Smooth muscle cell (in vitro differentiated cells): ENCODE results near the gene FIZ1. TPM values are rescaled to one million over a fixed set of nuclear protein-coding genes. Genes with fewer than 3 reads are reported as not detected.

Source experiments
- DNase-seq: peaks from one replicate; lab custom pipeline; 2025; ENCODE audit not compliant: unreplicated experiment; lab: John Stamatoyannopoulos, UW
- H2AFZ ChIP-seq: fragments of 200-600 bp; sonication (generic); 2 replicates; pipeline ENCODE4 v1.6.0; 2016; ENCODE audit warnings: antibody characterized with exemption, low read depth, mild to moderate bottlenecking
- H3F3A ChIP-seq: fragments of 200-600 bp; sonication (generic); 2 replicates; pipeline ENCODE4 v1.6.0; 2017; ENCODE audit warnings: antibody characterized with exemption, low read depth
- H3K27ac ChIP-seq: fragments of 200-600 bp; sonication (generic); 2 replicates; pipeline ENCODE4 v1.5.1; 2016; ENCODE audit warnings: low read depth, mild to moderate bottlenecking
- H3K27me3 ChIP-seq: fragments of 200-600 bp; sonication (generic); 2 replicates; pipeline ENCODE4 v1.6.1; 2016; ENCODE audit warnings: low read depth, mild to moderate bottlenecking
- H3K36me3 ChIP-seq: fragments of 200-600 bp; sonication (generic); 2 replicates; pipeline ENCODE4 v1.5.1; 2016; ENCODE audit warnings: low read depth
- H3K4me1 ChIP-seq: fragments of 200-600 bp; sonication (generic); 2 replicates; pipeline ENCODE4 v1.5.1; 2016; ENCODE audit warnings: low read depth
- H3K4me2 ChIP-seq: fragments of 200-600 bp; sonication (generic); 2 replicates; pipeline ENCODE4 v1.6.0; 2016; ENCODE audit warnings: mild to moderate bottlenecking
- H3K4me3 ChIP-seq: fragments of 200-600 bp; sonication (generic); 2 replicates; pipeline ENCODE4 v1.5.1; 2016; ENCODE audit warnings: mild to moderate bottlenecking
- H3K79me2 ChIP-seq: fragments of 200-600 bp; sonication (generic); 2 replicates; pipeline ENCODE4 v1.6.0; 2016; ENCODE audit warnings: low read depth, mild to moderate bottlenecking
- H3K9ac ChIP-seq: fragments of 200-600 bp; sonication (generic); 2 replicates; pipeline ENCODE4 v1.6.0; 2016; ENCODE audit warnings: low read depth
- H3K9me3 ChIP-seq: fragments of 200-600 bp; sonication (generic); replicated peaks from 2 replicates; pipeline ENCODE4 v1.5.1; 2016; ENCODE audit warnings: low read depth
- H4K20me1 ChIP-seq: fragments of 200-600 bp; sonication (generic); 2 replicates; pipeline ENCODE4 v1.6.0; 2016; ENCODE audit warnings: low read depth
- WGBS: methylation state at CpG from one replicate; pipeline ENCODE4 v1.1.7; 2016; ENCODE audit warnings: low lambda C conversion rate; 5-methylcytosine and 5-hydroxymethylcytosine counted together
- polyA plus RNA-seq: library from polyadenylated mRNA; unstranded; fragments of >200 nt; fragmentation: Nextera tagmentation; extraction: Ambion mirVana; gene quantifications from 2 replicates; pipeline ENCODE4 v1.2.1, GENCODE V29; 2016
- total RNA-seq: library from RNA; depleted of rRNA; stranded (reverse); fragments of >200 nt; gene quantifications from 2 replicates; pipeline ENCODE4 v1.2.3, GENCODE V29; 2014
- TF ChIP-seq, protein P1 (sequence below): fragments of 200-600 bp; sonication (generic); IDR thresholded peaks from 2 replicates; pipeline ENCODE4 v1.5.1; 2017; ENCODE audit warnings: borderline replicate concordance, mild to moderate bottlenecking, antibody characterized with exemption; ENCODE audit not compliant: insufficient read depth, poor library complexity, severe bottlenecking

The FIZ1 gene
- total and polyA plus RNA-seq, 2 experiments from 2014 or later, result 10.4 to 17.7 TPM

DNA sequence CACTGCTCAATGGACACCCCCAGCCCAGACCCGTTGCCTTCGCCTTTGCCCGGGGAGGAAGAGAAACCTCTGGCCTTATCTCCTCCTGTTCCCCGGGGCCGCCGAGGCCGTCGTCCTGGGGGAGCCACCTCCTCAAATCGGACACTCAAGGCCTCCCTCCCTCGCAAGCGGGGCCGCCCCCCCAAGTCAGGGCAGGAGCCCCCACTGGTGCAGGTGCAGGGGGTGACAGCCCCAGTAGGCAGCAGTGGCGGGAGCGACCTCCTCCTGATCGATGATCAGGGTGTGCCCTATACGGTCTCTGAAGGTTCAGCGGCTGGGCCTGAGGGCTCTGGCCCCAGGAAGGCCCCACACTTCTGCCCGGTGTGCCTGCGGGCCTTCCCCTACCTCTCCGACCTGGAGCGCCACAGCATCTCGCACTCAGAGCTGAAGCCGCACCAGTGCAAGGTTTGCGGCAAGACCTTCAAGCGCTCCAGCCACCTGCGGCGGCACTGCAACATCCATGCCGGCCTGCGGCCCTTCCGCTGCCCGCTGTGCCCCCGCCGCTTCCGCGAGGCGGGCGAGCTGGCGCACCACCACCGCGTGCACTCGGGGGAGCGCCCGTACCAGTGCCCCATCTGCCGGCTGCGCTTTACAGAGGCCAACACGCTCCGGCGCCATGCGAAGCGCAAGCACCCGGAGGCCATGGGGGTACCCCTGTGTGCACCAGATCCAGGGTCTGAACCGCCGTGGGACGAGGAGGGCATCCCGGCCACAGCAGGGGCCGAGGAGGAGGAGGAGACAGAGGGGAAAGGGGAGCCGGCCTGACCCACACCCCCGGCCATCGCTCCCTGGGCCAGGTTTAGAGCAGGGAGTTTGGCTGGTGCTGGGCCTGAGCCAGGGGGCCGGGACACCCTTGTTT is 3.0 kb upstream of the FIZ1 start:
- TF ChIP-seq, protein P1, sequence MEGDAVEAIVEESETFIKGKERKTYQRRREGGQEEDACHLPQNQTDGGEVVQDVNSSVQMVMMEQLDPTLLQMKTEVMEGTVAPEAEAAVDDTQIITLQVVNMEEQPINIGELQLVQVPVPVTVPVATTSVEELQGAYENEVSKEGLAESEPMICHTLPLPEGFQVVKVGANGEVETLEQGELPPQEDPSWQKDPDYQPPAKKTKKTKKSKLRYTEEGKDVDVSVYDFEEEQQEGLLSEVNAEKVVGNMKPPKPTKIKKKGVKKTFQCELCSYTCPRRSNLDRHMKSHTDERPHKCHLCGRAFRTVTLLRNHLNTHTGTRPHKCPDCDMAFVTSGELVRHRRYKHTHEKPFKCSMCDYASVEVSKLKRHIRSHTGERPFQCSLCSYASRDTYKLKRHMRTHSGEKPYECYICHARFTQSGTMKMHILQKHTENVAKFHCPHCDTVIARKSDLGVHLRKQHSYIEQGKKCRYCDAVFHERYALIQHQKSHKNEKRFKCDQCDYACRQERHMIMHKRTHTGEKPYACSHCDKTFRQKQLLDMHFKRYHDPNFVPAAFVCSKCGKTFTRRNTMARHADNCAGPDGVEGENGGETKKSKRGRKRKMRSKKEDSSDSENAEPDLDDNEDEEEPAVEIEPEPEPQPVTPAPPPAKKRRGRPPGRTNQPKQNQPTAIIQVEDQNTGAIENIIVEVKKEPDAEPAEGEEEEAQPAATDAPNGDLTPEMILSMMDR, result no peak
- H3K27ac ChIP-seq, result no peak overlapping the region
- no peak overlapping the region for H3K4me3 ChIP-seq
- H3K36me3 ChIP-seq, result no peaks in the 10 kb centered on the region
- H4K20me1 ChIP-seq, result peaks cover 10% of the 10 kb centered on the region
- H3K27me3 ChIP-seq, result no peaks in the 10 kb centered on the region
- no peak overlapping the region for H3K9ac ChIP-seq
- peaks cover 11% of the 10 kb centered on the region for H3K79me2 ChIP-seq
- 97% methylated on average over 60 of the region's 60 CpGs for WGBS
- peaks cover 16% of the 10 kb centered on the region for H3F3A ChIP-seq
- no peak overlapping the region for H3K4me2 ChIP-seq
- no peaks in the 10 kb centered on the region for H3K9me3 ChIP-seq
- H2AFZ ChIP-seq, result no peak overlapping the region
- no peak for DNase-seq
- H3K4me1 ChIP-seq, result peaks cover 16% of the 10 kb centered on the region

DNA sequence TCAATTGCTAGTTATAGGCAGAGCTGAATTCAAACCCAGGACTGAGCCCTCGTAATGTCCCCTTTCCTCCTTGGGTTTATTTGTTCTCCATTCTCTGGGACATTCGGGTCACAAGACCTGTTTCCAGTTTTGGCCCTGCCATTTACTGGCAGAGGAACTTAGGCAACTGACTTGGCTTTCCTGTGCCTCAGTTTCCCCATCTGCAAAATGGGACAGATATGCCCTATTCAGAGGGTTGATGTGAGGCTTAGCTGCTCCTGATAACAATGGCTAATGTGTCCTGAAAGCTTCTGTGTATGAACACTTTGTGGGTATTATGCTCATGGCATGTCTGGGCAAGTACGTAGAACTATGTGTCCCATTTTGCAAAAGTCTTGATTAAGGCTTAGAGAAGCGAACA is 1.8 kb upstream of the FIZ1 start:
- no peaks in the 10 kb centered on the region for H3K9me3 ChIP-seq
- DNase-seq, result no peak
- TF ChIP-seq, protein P1, result no peak
- WGBS, result 82% methylated on average over 4 of the region's 4 CpGs
- H2AFZ ChIP-seq, result no peak overlapping the region
- no peaks in the 10 kb centered on the region for H4K20me1 ChIP-seq
- no peaks in the 10 kb centered on the region for H3K27me3 ChIP-seq
- H3K4me1 ChIP-seq, result peaks cover 8% of the 10 kb centered on the region
- H3K36me3 ChIP-seq, result no peaks in the 10 kb centered on the region
- H3K27ac ChIP-seq, result peak overlapping the region; percentile 96
- H3K79me2 ChIP-seq, result no peaks in the 10 kb centered on the region
- peak overlapping the region; percentile 78 for H3K4me2 ChIP-seq
- H3K4me3 ChIP-seq, result peak overlapping the region; percentile 94
- H3F3A ChIP-seq, result peaks cover 16% of the 10 kb centered on the region
- H3K9ac ChIP-seq, result no peak overlapping the region

DNA sequence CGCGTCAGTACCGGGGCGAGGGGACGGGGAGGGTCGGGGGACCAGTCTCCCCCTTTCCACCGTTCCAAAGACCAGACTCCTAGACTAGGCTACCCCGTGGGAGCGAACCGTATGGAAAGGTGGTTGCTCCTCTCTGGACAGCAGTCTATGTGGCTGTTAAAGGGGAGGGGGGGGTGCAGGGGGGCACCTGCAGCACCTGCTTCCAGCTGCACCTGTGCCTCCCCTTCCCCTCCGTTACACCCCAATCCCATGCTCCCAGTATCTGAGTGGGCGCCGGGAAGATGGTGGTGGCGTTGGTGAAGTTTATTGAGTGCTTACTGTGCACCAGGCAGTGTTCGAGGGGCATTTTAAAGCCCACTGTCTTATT is 1.3 kb upstream of the FIZ1 start:
- H3K9me3 ChIP-seq, result no peaks in the 10 kb centered on the region
- H3K4me2 ChIP-seq, result peak overlapping the region; percentile 78
- TF ChIP-seq, protein P1, result no peak
- H3K36me3 ChIP-seq, result no peaks in the 10 kb centered on the region
- H2AFZ ChIP-seq, result no peak overlapping the region
- peak overlapping the region; percentile 94 for H3K4me3 ChIP-seq
- WGBS, result 28% methylated on average over 7 of the region's 15 CpGs
- H4K20me1 ChIP-seq, result no peaks in the 10 kb centered on the region
- H3K9ac ChIP-seq, result peak overlapping the region; percentile 96
- peak overlapping the region; percentile 96 for H3K27ac ChIP-seq
- no peaks in the 10 kb centered on the region for H3K27me3 ChIP-seq
- no peak for DNase-seq
- H3K79me2 ChIP-seq, result no peaks in the 10 kb centered on the region
- H3F3A ChIP-seq, result peaks cover 16% of the 10 kb centered on the region
- peaks cover 8% of the 10 kb centered on the region for H3K4me1 ChIP-seq
